Lung (tissue), 12 donors: ENCODE results near the gene ZFAND6. TPM values are rescaled to one million over a fixed set of nuclear protein-coding genes. Genes with fewer than 3 reads are reported as not detected.

Source experiments
- ATAC-seq: fragments of 200-7000 bp; cut with Tn5 transposase; one replicate; pipeline ENCODE4 v1.9.1; 2020; ENCODE audit warnings: moderate number of reproducible peaks; ENCODE audit not compliant: insufficient read depth, low FRiP score
- DNase-seq, 3 donors: peaks; one replicate each; pipeline ENCODE4 v3.0.0-alpha.2; 2013 to 2017
- H3K27ac ChIP-seq, 2 donors: one replicate each; pipeline ENCODE4 v1.5.1; 2013; ENCODE audit warnings: mild to moderate bottlenecking in 2 of 2, moderate library complexity in 2 of 2, control low read depth in 1 of 2, inconsistent platforms in 1 of 2, low read depth in 1 of 2, low read length in 1 of 2
- H3K27me3 ChIP-seq, 3 donors: one replicate each; pipeline ENCODE4 v1.5.1; 2013; ENCODE audit warnings: low read length in 2 of 3; ENCODE audit not compliant: control insufficient read depth in 3 of 3, insufficient read depth in 3 of 3
- H3K36me3 ChIP-seq, 4 donors: one replicate each; pipeline ENCODE4 v1.5.1; 2013; ENCODE audit warnings: low read length in 4 of 4, mild to moderate bottlenecking in 1 of 4, moderate library complexity in 1 of 4; ENCODE audit not compliant: control insufficient read depth in 4 of 4, insufficient read depth in 4 of 4
- H3K4me1 ChIP-seq, 5 donors: one replicate each; pipeline ENCODE4 v1.5.1; 2013; ENCODE audit warnings: low read length in 5 of 5, mild to moderate bottlenecking in 2 of 5, moderate library complexity in 1 of 5; ENCODE audit not compliant: control insufficient read depth in 5 of 5, insufficient read depth in 5 of 5
- H3K4me3 ChIP-seq: one replicate; pipeline ENCODE4 v1.5.1; 2013; ENCODE audit warnings: mild to moderate bottlenecking, control low read depth, moderate library complexity
- H3K9ac ChIP-seq, 2 donors: one replicate each; pipeline ENCODE4 v1.5.1; 2013; ENCODE audit warnings: low read length in 2 of 2, control low read depth in 1 of 2; ENCODE audit not compliant: insufficient read depth in 1 of 2
- H3K9me3 ChIP-seq, 4 donors: one replicate each; pipeline ENCODE4 v1.5.1; 2013; ENCODE audit warnings: low read length in 3 of 4, mild to moderate bottlenecking in 1 of 4, moderate library complexity in 1 of 4; ENCODE audit not compliant: control insufficient read depth in 4 of 4, insufficient read depth in 3 of 4
- CTCF ChIP-seq: IDR thresholded peaks from 2 replicates; pipeline ENCODE4 v1.5.1; 2012; ENCODE audit warnings: mild to moderate bottlenecking; ENCODE audit errors: control extremely low read depth, extremely low read depth
- WGBS, 2 donors: extraction: QIAGEN DNeasy Blood & Tissue Kit; methylation state at CpG; one replicate each; pipeline ENCODE4 v1.1.7; 2013; 5-methylcytosine and 5-hydroxymethylcytosine counted together
- polyA plus RNA-seq, 2 donors: library from polyadenylated mRNA; stranded (reverse); fragments of 200-250 nt; gene quantifications; one replicate each; pipeline ENCODE4 v1.2.1, GENCODE V29; 2013
- total RNA-seq, 2 donors: library from RNA; depleted of rRNA in 1 of 2; stranded (reverse); fragments of >200 nt in 1 of 2; gene quantifications; one replicate each; pipeline ENCODE4 v1.2.1, GENCODE V29; 2014 to 2021
- donor health status: control.
- donor health status: control.
- donor health status: Bipolar disorder and iron deficiency.
- donor health status: healthy.
- donor health status: DM: yes; HTN: yes; CAD: no.

ZFAND6 gene
- total and polyA plus RNA-seq, 4 donors, result 49.6 to 160 (median 81.4) TPM

- TF ChIP-seq CTCF, result no peak
- ATAC-seq (no peak), DNase-seq (no peak)
- no peak overlapping the region for H3K27ac ChIP-seq
- no peaks in the 10 kb centered on the region for H3K27me3 ChIP-seq
- WGBS, 2 donors, result 94 to 100% methylated on average over 1 of the region's 1 CpG
- H3K9me3 ChIP-seq, result no peaks in the 10 kb centered on the region
- peaks cover 0 to 39% (median 26%) of the 10 kb centered on the region in 5 donors for H3K4me1 ChIP-seq
- H3K9ac ChIP-seq, result no peak overlapping the region
- H3K36me3 ChIP-seq, result peaks cover 0 to 26% (median 19%) of the 10 kb centered on the region in 4 donors
- H3K4me3 ChIP-seq, result no peak overlapping the region
These were observed 104.4 kb downstream of the ZFAND6 start for GRCh38 chr15:80163897-80164296.

GRCh38 chr15:80167936-80168335 lies 108.5 kb downstream of the ZFAND6 start:
- no peak for DNase-seq
- no peak overlapping the region for H3K9ac ChIP-seq
- peaks cover 0 to 24% (median 15%) of the 10 kb centered on the region in 4 donors for H3K36me3 ChIP-seq
- H3K9me3 ChIP-seq, result no peaks in the 10 kb centered on the region
- H3K4me1 ChIP-seq, result peaks cover 0 to 12% (median 0%) of the 10 kb centered on the region in 5 donors
- TF ChIP-seq CTCF, result no peak
- WGBS, 2 donors, result 94 to 96% methylated on average over 8 of the region's 8 CpGs
- no peak overlapping the region for H3K27ac ChIP-seq
- no peaks in the 10 kb centered on the region for H3K27me3 ChIP-seq
- ATAC-seq, result no peak
- no peak overlapping the region for H3K4me3 ChIP-seq

- Histone ChIP-seq H3K27me3 (no peaks in the 10 kb centered on the region), H3K4me3 (no peak overlapping the region), H3K9me3 (no peaks in the 10 kb centered on the region), H3K27ac (no peak overlapping the region), H3K36me3 (peaks cover 0 to 24% (median 14%) of the 10 kb centered on the region in 4 donors), H3K9ac (no peak overlapping the region), H3K4me1 (peaks cover 0 to 7% (median 0%) of the 10 kb centered on the region in 5 donors)
- TF ChIP-seq CTCF, result no peak
- DNase-seq (no peak), ATAC-seq (no peak)
- 87 to 95% methylated on average over 5 of the region's 5 CpGs for WGBS, 2 donors
These were observed 108.9 kb downstream of the ZFAND6 start for GRCh38 chr15:80168421-80168820.

GRCh38 chr15:80169768-80170357 lies 110.4 kb downstream of the ZFAND6 start:
- H3K4me1 ChIP-seq, result peaks cover 0 to 4% (median 0%) of the 10 kb centered on the region in 5 donors
- TF ChIP-seq CTCF, result no peak
- H3K27me3 ChIP-seq, result no peaks in the 10 kb centered on the region
- DNase-seq (no peak), ATAC-seq (no peak)
- H3K9ac ChIP-seq, result no peak overlapping the region
- 94 to 96% methylated on average over 12 of the region's 12 CpGs for WGBS, 2 donors
- H3K36me3 ChIP-seq, result peaks cover 0 to 21% (median 14%) of the 10 kb centered on the region in 4 donors
- no peak overlapping the region for H3K4me3 ChIP-seq
- H3K27ac ChIP-seq, result no peak overlapping the region
- no peaks in the 10 kb centered on the region for H3K9me3 ChIP-seq
